Endothelial cell of umbilical vein (primary cell): ENCODE data around the gene GALNT2. TPM values are rescaled to one million over a fixed set of nuclear protein-coding genes. Genes with fewer than 3 reads are reported as not detected.

Experiments
- BruUV-seq: library from RNA; stranded (reverse); fragments of 400-500 nt; replicated peaks from 2 replicates; lab custom pipeline; 2021; lab: Mats Ljungman, UMichigan
- CTCF ChIA-PET: fragments of 300-600, 350-600 bp; sonication (Branson Sonifier 250); formaldehyde crosslinking; loops from one replicate; lab custom pipeline; 2021; ENCODE audit warnings: antibody characterized with exemption, inconsistent platforms; lab: Charles Lee
- POLR2A ChIA-PET: fragments of 300-600, 350-600 bp; sonication (Branson Sonifier 250); formaldehyde crosslinking; loops from one replicate; lab custom pipeline; 2021; ENCODE audit warnings: antibody characterized with exemption, inconsistent platforms; lab: Charles Lee
- DNase-seq: peaks from one replicate; pipeline ENCODE4 v3.0.0-alpha.2; 2011; ENCODE audit warnings: low read depth, low spot score
- FAIRE-seq: peaks from 2 replicates; lab custom pipeline; 2011; peaks lifted over from hg19 to GRCh38; lab: Jason Lieb, UNC
- H2AFZ ChIP-seq: 2 replicates; pipeline ENCODE4 v1.6.0; 2012; ENCODE audit warnings: low read depth, low read length, control low read depth, inconsistent platforms
- H3K27ac ChIP-seq: 2 replicates; pipeline ENCODE4 v1.5.1; 2011; ENCODE audit warnings: low read depth, mild to moderate bottlenecking, control low read depth, low read length, moderate library complexity; ENCODE audit not compliant: insufficient read depth
- H3K27me3 ChIP-seq, 2 experiments: 2 replicates each; pipeline versions ENCODE4 v1.6.0 to v1.6.1; 2011; ENCODE audit warnings: low read length in 2 of 2, mixed read lengths in 1 of 2; ENCODE audit not compliant: control insufficient read depth in 2 of 2, insufficient read depth in 2 of 2
- H3K36me3 ChIP-seq, 2 experiments: 2 replicates in 1 of 2; 3 replicates in 1 of 2; pipeline ENCODE4 v1.5.1; 2011; ENCODE audit warnings: low read length in 2 of 2, mild to moderate bottlenecking in 1 of 2, moderate library complexity in 1 of 2; ENCODE audit not compliant: control insufficient read depth in 2 of 2, insufficient read depth in 2 of 2; ENCODE audit errors: extremely low read depth in 1 of 2
- H3K4me1 ChIP-seq: 3 replicates; pipeline ENCODE4 v1.5.1; 2011; ENCODE audit warnings: mild to moderate bottlenecking, low read length; ENCODE audit not compliant: control insufficient read depth, insufficient read depth; ENCODE audit errors: extremely low read depth
- H3K4me2 ChIP-seq: 2 replicates; pipeline ENCODE4 v1.6.1; 2011; ENCODE audit warnings: low read length, control low read depth, mixed read lengths; ENCODE audit not compliant: insufficient read depth
- H3K4me3 ChIP-seq, 3 experiments: fragments of 200-600 bp in 1 of 3; sonication (generic), shearing (Covaris generic) in 1 of 3; replicated peaks in 1 of 3; 2 replicates each; pipeline ENCODE4 v1.5.1; 2011 to 2016; ENCODE audit warnings: control low read depth in 3 of 3, low read length in 3 of 3, mild to moderate bottlenecking in 2 of 3, inconsistent platforms in 1 of 3, low read depth in 1 of 3, moderate library complexity in 1 of 3; ENCODE audit not compliant: insufficient read depth in 1 of 3
- H3K79me2 ChIP-seq: 2 replicates; pipeline ENCODE4 v1.6.0; 2012; ENCODE audit warnings: low read length, inconsistent platforms; ENCODE audit not compliant: control insufficient read depth, insufficient read depth
- H3K9ac ChIP-seq: replicated peaks from 2 replicates; pipeline ENCODE3; 2011; ENCODE audit warnings: low read length, control low read depth; ENCODE audit not compliant: insufficient read depth; ENCODE audit errors: extremely low read depth
- H3K9me1 ChIP-seq: replicated peaks from 3 replicates; pipeline ENCODE4 v1.6.0; 2011; ENCODE audit warnings: mild to moderate bottlenecking, low read length; ENCODE audit not compliant: control insufficient read depth, insufficient read depth; ENCODE audit errors: extremely low read depth
- H3K9me3 ChIP-seq: replicated peaks from 2 replicates; pipeline ENCODE4 v1.5.1; 2012; ENCODE audit warnings: low read length, inconsistent platforms; ENCODE audit not compliant: control insufficient read depth, insufficient read depth
- H4K20me1 ChIP-seq: replicated peaks from 2 replicates; pipeline ENCODE3; 2011; ENCODE audit warnings: mild to moderate bottlenecking, low read length; ENCODE audit not compliant: control insufficient read depth, insufficient read depth; ENCODE audit errors: extremely low read depth
- EZH2 ChIP-seq: IDR thresholded peaks from 2 replicates; pipeline ENCODE4 v1.6.1; 2012; ENCODE audit warnings: borderline replicate concordance, low read depth, mild to moderate bottlenecking, moderate library complexity, low read length, inconsistent platforms; ENCODE audit not compliant: severe bottlenecking
- FOS ChIP-seq: IDR thresholded peaks from 2 replicates; pipeline ENCODE4 v1.6.1; 2011; ENCODE audit warnings: mild to moderate bottlenecking, low read length, moderate library complexity, borderline replicate concordance; ENCODE audit not compliant: insufficient read depth
- GATA2 ChIP-seq: IDR thresholded peaks from 2 replicates; pipeline ENCODE4 v1.7.0; 2011; ENCODE audit warnings: low read depth, mild to moderate bottlenecking, moderate library complexity, mixed read lengths, low read length; ENCODE audit not compliant: insufficient read length, insufficient read depth
- JUN ChIP-seq: IDR thresholded peaks from 2 replicates; pipeline ENCODE4 v1.6.1; 2011; ENCODE audit warnings: borderline replicate concordance, low read depth; ENCODE audit not compliant: insufficient read length, insufficient read depth
- MYC ChIP-seq: IDR thresholded peaks from one replicate; pipeline ENCODE4 v1.6.1; 2011; ENCODE audit warnings: mild to moderate bottlenecking, low read depth, low read length
- POLR2A ChIP-seq: IDR thresholded peaks from 2 replicates; pipeline ENCODE4 v1.6.1; 2012; ENCODE audit warnings: low read depth, mild to moderate bottlenecking, control low read depth, low read length
- POLR2AphosphoS5 ChIP-seq: IDR thresholded peaks from 2 replicates; pipeline ENCODE4 v1.6.1; 2012; ENCODE audit warnings: low read depth, mild to moderate bottlenecking, control low read depth, low read length, moderate library complexity; ENCODE audit not compliant: insufficient read depth
- dilution Hi-C: fragments of 300-500 bp; cut with MboI; formaldehyde crosslinking; loops from one replicate; pipeline ENCODE4 v1.15.0; 2019; ENCODE audit warnings: low sequenced_read_pairs; ENCODE audit not compliant: extremely low pct_ligation_motif_present
- intact Hi-C: fragments of 100-400 bp; cut with micrococcal nuclease; formaldehyde crosslinking; loops from one replicate; pipeline ENCODE4 v1.10.0; 2022
- polyA plus RNA-seq, 4 experiments: library from polyadenylated mRNA; depleted of rRNA in 3 of 4; stranded (reverse) in 3 of 4; unstranded in 1 of 4; fragments of >200 nt; gene quantifications; 2 replicates each; pipeline versions ENCODE4 v1.2.1 to v1.2.3, GENCODE V29; 2011 to 2012; ENCODE audit warnings: missing spikeins in 1 of 4
- total RNA-seq: library from RNA; stranded (reverse); gene quantifications from 2 replicates; pipeline ENCODE4 v1.2.3, GENCODE V29; 2021
- TF ChIP-seq, protein P1 (sequence below), 2 donors: IDR thresholded peaks; 1 replicate in 1 of 2; 2 replicates in 1 of 2; pipeline ENCODE4 v1.5.1; 2011; ENCODE audit warnings: low read length in 2 of 2, mild to moderate bottlenecking in 2 of 2, moderate library complexity in 2 of 2, control low read depth in 1 of 2, inconsistent platforms in 1 of 2, low read depth in 1 of 2; ENCODE audit not compliant: insufficient read depth in 1 of 2; ENCODE audit errors: extremely low read depth in 1 of 2
- TF ChIP-seq, protein P2 (sequence below): IDR thresholded peaks from 2 replicates; pipeline ENCODE4 v1.6.1; 2011; ENCODE audit not compliant: insufficient read depth, insufficient read length

The GALNT2 gene
- total and polyA plus RNA-seq, 2 donors (not counting 3 experiments of a cell fraction or from before 2014, with no cell fraction given), result 56.3 to 77.5 TPM

DNA sequence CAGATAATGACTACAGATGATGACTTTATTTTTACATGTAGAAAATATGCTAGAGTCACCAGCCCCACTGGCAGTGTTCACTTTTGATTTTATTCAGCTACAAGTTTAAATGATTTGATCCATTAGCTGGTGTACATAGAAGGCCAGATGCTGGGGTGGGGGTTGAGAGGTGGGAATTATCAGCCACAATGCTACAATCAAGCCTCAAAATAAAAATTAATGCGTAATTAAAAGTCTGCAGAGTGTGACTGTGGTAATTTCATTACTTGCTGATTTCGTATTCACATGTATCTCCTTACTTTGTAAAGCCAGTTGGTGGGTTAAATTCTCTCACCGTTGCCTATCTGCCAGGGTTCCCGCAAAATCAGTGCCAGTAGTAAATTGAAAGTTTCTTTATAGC, 109.3 kb downstream of the GALNT2 start:
- peaks cover 2% of the 10 kb centered on the region for H3K79me2 ChIP-seq
- CTCF ChIA-PET, result interaction anchor here (2.0 kb wide), 1 partner anchor 10 kb away, joined by 6 read pairs; no protein-coding TSS in a partner anchor
- no peaks in the 10 kb centered on the region for H3K36me3 ChIP-seq
- H3K4me3 ChIP-seq, result no peak overlapping the region
- no peak for FAIRE-seq
- dilution Hi-C loops (no loop called here), intact Hi-C loops (no loop called here)
- H4K20me1 ChIP-seq, result no peaks in the 10 kb centered on the region
- POLR2A ChIA-PET, result no interaction called here
- no peaks in the 10 kb centered on the region for H3K9me1 ChIP-seq
- DNase-seq, result no peak
- no peaks in the 10 kb centered on the region for H3K27me3 ChIP-seq
- BruUV-seq, result no TSS peak
- no peak overlapping the region for H3K4me2 ChIP-seq
- H3K9me3 ChIP-seq, result no peaks in the 10 kb centered on the region
- no peak overlapping the region for H3K9ac ChIP-seq
- no peak overlapping the region for H2AFZ ChIP-seq
- no peaks in the 10 kb centered on the region for H3K4me1 ChIP-seq
- TF ChIP-seq POLR2A, result no peak
- TF ChIP-seq FOS, result no peak
- TF ChIP-seq POLR2AphosphoS5, result no peak
- TF ChIP-seq EZH2, result no peak
- TF ChIP-seq, protein P1, sequence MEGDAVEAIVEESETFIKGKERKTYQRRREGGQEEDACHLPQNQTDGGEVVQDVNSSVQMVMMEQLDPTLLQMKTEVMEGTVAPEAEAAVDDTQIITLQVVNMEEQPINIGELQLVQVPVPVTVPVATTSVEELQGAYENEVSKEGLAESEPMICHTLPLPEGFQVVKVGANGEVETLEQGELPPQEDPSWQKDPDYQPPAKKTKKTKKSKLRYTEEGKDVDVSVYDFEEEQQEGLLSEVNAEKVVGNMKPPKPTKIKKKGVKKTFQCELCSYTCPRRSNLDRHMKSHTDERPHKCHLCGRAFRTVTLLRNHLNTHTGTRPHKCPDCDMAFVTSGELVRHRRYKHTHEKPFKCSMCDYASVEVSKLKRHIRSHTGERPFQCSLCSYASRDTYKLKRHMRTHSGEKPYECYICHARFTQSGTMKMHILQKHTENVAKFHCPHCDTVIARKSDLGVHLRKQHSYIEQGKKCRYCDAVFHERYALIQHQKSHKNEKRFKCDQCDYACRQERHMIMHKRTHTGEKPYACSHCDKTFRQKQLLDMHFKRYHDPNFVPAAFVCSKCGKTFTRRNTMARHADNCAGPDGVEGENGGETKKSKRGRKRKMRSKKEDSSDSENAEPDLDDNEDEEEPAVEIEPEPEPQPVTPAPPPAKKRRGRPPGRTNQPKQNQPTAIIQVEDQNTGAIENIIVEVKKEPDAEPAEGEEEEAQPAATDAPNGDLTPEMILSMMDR (IDR thresholded peaks at IDR 0.05; ENCODE audit: extremely low read depth in 1 of 2, insufficient read depth in 1 of 2, low read depth in 1 of 2, low read length in 2 of 2), result no peak
- TF ChIP-seq JUN, result no peak
- TF ChIP-seq, protein P2, sequence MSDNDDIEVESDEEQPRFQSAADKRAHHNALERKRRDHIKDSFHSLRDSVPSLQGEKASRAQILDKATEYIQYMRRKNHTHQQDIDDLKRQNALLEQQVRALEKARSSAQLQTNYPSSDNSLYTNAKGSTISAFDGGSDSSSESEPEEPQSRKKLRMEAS, result no peak
- no peak for TF ChIP-seq MYC
- no peak for TF ChIP-seq GATA2
- H3K27ac ChIP-seq, result no peak overlapping the region
